ENCODE results near the gene DCHS2.
"Not testable (repeated sequence)": the region's sequence is repeated elsewhere in the genome, so short reads cannot be mapped to it uniquely, and the experiment has no call there.

DCHS2 gene

GRCh38 chr4:154217384-154217783 is 274.2 kb downstream of the DCHS2 start:
- DNase-seq (ENCODE audit: low read depth, low spot score), result not testable (repeated sequence)

- no peak for DNase-seq (ENCODE audit: low read depth, low spot score)
These were observed 280.1 kb downstream of the DCHS2 start for GRCh38 chr4:154211506-154211905.

DNA sequence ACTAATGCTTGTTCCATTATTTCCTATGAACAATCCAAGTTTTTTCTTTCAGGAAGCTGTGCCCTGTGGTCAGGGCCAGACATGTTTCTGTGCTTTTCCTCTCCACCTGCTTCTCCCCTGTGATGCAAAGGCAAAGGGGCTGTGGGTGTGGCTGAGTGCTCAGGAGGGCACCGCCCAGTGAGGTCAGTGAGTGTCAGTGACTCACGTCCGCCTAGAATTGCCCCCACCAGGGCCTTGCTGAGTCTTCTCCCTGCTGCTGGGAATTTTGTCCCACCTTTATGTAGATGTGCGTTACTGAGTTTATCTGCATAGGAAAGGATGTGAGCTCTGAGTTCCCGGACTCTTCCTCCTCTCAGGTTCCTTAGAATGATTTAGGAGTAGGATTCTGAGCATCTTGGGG is 283.2 kb downstream of the DCHS2 start:
- DNase-seq (ENCODE audit: low read depth, low spot score), result no peak

DNA sequence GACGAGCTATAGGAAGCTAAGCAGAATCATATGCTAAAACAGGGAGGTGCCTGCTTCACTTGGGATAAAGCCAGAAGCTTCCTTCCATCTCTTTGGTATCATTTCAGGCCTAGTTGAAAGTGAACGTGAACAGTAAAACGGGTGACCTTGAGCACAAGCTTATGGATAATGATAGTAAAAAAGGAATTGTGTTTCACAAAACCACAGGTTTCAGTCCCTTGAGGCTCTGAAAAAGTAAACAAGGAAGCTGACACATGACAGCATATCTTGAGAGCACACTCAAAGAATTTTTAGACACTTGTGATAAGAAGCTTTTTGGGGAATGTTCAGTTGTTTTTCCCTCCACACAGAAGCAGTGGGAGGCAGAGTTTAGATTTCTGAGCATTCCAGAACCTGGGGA is 286.1 kb downstream of the DCHS2 start:
- DNase-seq (ENCODE audit: low read depth, low spot score), result peak; percentile 2

DNA sequence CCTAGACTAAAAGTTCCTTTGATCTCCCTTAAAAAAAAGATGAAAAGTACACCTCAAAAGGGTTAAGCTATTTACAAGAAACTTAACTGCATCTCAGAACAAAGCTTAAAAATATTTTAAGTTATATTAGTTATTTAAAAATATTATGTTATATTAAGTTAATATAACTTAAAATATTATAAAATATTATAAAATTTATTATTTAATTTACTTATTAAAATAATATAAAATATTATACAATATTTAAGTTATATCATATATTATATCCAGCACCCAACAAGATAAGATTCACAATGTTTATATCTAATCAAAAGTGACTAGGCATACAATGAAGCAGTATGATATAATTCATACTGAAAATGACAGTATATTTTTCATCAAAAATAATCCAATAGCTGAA is 296.9 kb downstream of the DCHS2 start:
- no peak for DNase-seq (ENCODE audit: low read depth, low spot score)

- DNase-seq (ENCODE audit: low read depth, low spot score), result no peak
These were observed 299.0 kb downstream of the DCHS2 start for GRCh38 chr4:154192585-154192984.

GRCh38 chr4:154189346-154189745 is 302.3 kb downstream of the DCHS2 start:
- DNase-seq (ENCODE audit: low read depth, low spot score), result peak; percentile 25

- DNase-seq (ENCODE audit: low read depth, low spot score), result no peak
These were observed 304.7 kb downstream of the DCHS2 start for GRCh38 chr4:154186888-154187287.

DNA sequence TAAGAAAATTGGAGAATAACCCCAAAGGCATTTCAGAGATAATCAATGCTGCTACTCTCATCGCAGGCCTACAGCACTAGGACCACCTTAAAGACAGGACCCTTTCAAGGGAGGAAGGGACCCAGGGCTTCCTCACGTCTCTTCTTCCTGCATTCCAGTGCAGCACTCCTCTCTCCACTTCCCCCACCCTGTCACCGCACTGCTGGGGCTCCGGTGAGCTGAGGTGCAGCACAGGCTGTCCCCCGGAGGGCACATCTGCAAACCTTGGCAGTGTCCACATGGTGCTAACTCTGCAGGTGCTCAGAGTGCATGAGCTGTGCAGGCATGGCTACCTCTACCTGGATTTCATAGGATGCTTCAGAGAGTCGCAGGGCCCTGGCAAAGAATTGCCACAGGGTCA is 305.6 kb downstream of the DCHS2 start:
- no peak for DNase-seq (ENCODE audit: low read depth, low spot score)

DNA sequence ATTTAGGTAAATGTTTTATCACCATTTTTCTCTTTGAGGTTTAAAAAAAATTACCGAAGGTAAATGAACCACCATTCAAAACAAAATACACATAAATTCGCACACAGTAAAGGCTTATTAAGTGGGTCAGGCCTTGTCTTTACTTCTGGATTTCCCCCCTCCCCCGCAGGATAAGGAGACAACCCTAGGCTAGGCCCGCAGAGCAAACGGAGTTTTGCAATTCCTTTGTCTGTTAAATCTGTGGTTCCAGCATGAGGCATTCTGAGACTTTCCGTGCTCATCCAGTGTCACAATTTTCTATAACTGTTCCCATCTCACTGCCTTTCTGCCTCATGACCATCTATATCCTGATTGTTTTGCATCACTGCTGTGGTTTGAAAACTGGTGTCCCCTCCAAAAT is 307.4 kb downstream of the DCHS2 start:
- no peak for DNase-seq (ENCODE audit: low read depth, low spot score)

DNA sequence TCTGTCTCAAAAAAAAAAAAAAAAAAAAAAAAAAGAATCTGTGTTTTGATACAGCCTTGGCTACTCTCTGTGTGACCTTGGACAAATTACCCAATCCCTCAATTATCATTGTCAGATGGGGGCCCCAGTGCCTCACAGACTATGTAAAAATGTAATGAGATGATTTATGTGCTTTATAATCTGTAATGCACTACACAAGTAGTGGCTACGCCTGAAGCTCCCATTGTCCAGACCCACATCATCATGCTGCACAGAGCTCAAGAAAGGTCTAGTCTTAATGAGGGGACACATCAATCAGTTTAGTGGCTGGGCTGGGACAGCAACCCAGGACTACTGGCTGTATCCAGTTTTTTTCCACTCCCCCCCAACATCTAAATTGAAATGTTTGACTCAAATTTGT is 308.3 kb downstream of the DCHS2 start:
- DNase-seq (ENCODE audit: low read depth, low spot score), result no peak
